ENCODE data around the gene TARS2.

TARS2 gene

GRCh38 chr1:150528196-150528595 lies 41.0 kb downstream of the TARS2 start:
- TF ChIP-seq CTCF (IDR thresholded peaks at IDR 0.05; ENCODE audit: insufficient read depth, low read length, missing control alignments) = no peak
- CTCF ChIA-PET = interaction anchor here (0.9 to 12.9 kb wide), 6 partner anchors 9 to 247 kb away, joined by 3 to 160 read pairs (median 7); partner anchors contain the start of gene FALEC
- POLR2A ChIA-PET = interaction anchor here (0.7 to 1.2 kb wide), 3 partner anchors 12 to 21 kb away, joined by 3 to 4 read pairs (median 4); partner anchors contain the start of genes ECM1 and FALEC
- H3K4me3 ChIP-seq (ENCODE audit: low read depth, low read length) = no peak overlapping the region
- DNase-seq (ENCODE audit: low read depth, low spot score) = no peak

- CTCF ChIA-PET = interaction anchor here (0.9 to 12.9 kb wide), 6 partner anchors 8 to 248 kb away, joined by 3 to 160 read pairs (median 8); partner anchors contain the start of gene FALEC
- POLR2A ChIA-PET = interaction anchor here (0.7 to 1.2 kb wide), 3 partner anchors 13 to 19 kb away, joined by 3 to 4 read pairs (median 4); partner anchors contain the start of gene FALEC
Measured at GRCh38 chr1:150529017-150529416, 41.8 kb downstream of the TARS2 start.

GRCh38 chr1:150530491-150531159 lies 43.4 kb downstream of the TARS2 start:
- CTCF ChIA-PET = interaction anchor here (0.7 to 12.9 kb wide), 12 partner anchors 14 to 91 kb away, joined by 3 to 160 read pairs (median 4); partner anchors contain the start of genes ADAMTSL4, FALEC and TARS2
- no peak for TF ChIP-seq CTCF (IDR thresholded peaks at IDR 0.05; ENCODE audit: insufficient read depth, low read length, missing control alignments)
- DNase-seq (ENCODE audit: low read depth, low spot score) = no peak
- H3K4me3 ChIP-seq (ENCODE audit: low read depth, low read length) = no peak overlapping the region
- POLR2A ChIA-PET = interaction anchor here (2.7 kb wide), 1 partner anchor 23 kb away, joined by 10 read pairs; the partner anchor contains the start of gene ECM1

More at GRCh38 chr1:150529017-150529416, 41.8 kb downstream of the TARS2 start:
- TF ChIP-seq CTCF (IDR thresholded peaks at IDR 0.05; ENCODE audit: insufficient read depth, low read length, missing control alignments) = no peak
- no peak for DNase-seq (ENCODE audit: low read depth, low spot score)
- no peak overlapping the region for H3K4me3 ChIP-seq (ENCODE audit: low read depth, low read length)

- ChIA-PET CTCF (interaction anchor here (0.8 to 12.9 kb wide), 28 partner anchors 9 to 448 kb away, joined by 3 to 160 read pairs (median 4); partner anchors contain the start of genes ADAMTSL4, ECM1, FALEC and TARS2), POLR2A (interaction anchor here (1.0 to 2.7 kb wide), 3 partner anchors 16 to 25 kb away, joined by 3 to 10 read pairs (median 3); partner anchors contain the start of genes ADAMTSL4, ECM1 and FALEC)
- no peak overlapping the region for H3K4me3 ChIP-seq (ENCODE audit: low read depth, low read length)
- DNase-seq (ENCODE audit: low read depth, low spot score) = no peak
- TF ChIP-seq CTCF (IDR thresholded peaks at IDR 0.05; ENCODE audit: insufficient read depth, low read length, missing control alignments) = no peak
Measured at GRCh38 chr1:150532860-150533259, 45.6 kb downstream of the TARS2 start.

GRCh38 chr1:150534002-150534401 lies 46.8 kb downstream of the TARS2 start:
- CTCF ChIA-PET = interaction anchor here (0.8 to 12.9 kb wide), 9 partner anchors 15 to 275 kb away, joined by 3 to 160 read pairs (median 15); partner anchors contain the start of genes ADAMTSL4, FALEC and TARS2
- TF ChIP-seq CTCF (IDR thresholded peaks at IDR 0.05; ENCODE audit: insufficient read depth, low read length, missing control alignments) = no peak
- DNase-seq (ENCODE audit: low read depth, low spot score) = no peak
- POLR2A ChIA-PET = interaction anchor here (0.7 kb wide), 1 partner anchor 348 kb away, joined by 3 read pairs; no protein-coding TSS in a partner anchor
- no peak overlapping the region for H3K4me3 ChIP-seq (ENCODE audit: low read depth, low read length)
